Inferior parietal cortex (tissue), 1 donor: Measurements from ENCODE around the gene AOC1.
A peak's percentile ranks its signal among the peaks of the same experiment; 100 is the strongest.
"Not testable (repeated sequence)": the region's sequence is repeated elsewhere in the genome, so short reads cannot be mapped to it uniquely, and the experiment has no call there.

ENCODE experiments used
- DNase-seq: peaks from one replicate; pipeline ENCODE4 v3.0.0-alpha.2; 2016; ENCODE audit errors: extremely low spot score

AOC1 gene

DNA sequence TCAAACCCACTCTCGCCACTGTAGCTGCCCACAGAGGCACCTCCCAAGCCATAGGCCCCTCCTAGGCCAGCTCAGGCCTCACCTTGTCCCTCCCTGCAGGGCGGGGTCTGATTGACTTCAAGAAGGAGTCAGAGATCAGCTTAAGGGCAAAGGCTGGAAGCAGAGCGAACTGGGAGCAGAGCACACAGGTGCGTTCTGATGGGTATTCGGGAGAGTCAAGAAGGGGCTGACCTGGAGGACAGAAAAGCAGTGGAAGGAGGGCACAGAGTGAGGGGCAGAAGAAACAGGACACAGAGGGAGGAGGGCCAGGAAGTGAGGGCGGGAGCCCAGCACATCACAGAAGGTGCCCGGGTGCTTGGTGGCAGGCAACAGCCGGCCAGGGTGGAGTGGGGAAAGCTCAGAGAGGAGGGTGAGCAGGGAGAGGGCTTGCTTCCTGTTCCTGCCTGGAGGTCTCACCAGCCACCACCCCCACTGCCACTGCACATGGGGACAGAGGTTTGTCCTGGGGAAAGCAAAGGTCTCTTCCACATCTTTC, at the start of gene AOC1:
Gene AOC1, plus strand, starts transcription at position 147 of the 535 bp plus-strand sequence. CDS start 3,954 bp downstream, outside the sequence.
- DNase-seq, result no peak

GRCh38 chr7:150803161-150803860, 49.0 kb upstream of the AOC1 start:
- DNase-seq, result no peak

- no peak for DNase-seq
Measured at GRCh38 chr7:150804802-150805201, 47.5 kb upstream of the AOC1 start.

GRCh38 chr7:150805864-150806263, 46.5 kb upstream of the AOC1 start:
- DNase-seq, result no peak

- no peak for DNase-seq
Measured at GRCh38 chr7:150806454-150806853, 45.9 kb upstream of the AOC1 start.

DNA sequence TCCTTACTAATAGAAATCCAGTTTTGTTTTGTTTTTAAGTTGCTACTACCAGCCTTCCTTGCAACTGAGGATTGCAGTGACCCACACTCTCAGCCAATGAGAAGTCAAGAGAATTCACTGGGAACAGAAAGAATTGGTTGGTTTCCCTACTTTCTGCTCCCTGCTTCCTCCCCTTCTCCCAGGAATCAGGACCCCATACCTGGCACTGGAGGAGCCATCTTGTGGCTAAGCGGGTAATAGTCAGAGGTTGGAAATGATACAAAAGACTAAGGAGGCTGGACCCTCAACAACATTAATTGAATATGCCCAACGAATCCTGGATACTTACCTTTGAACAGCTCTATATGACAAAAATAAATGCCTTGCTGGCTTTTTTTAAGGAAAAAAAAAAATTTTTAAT, 45.5 kb upstream of the AOC1 start:
- no peak for DNase-seq

DNA sequence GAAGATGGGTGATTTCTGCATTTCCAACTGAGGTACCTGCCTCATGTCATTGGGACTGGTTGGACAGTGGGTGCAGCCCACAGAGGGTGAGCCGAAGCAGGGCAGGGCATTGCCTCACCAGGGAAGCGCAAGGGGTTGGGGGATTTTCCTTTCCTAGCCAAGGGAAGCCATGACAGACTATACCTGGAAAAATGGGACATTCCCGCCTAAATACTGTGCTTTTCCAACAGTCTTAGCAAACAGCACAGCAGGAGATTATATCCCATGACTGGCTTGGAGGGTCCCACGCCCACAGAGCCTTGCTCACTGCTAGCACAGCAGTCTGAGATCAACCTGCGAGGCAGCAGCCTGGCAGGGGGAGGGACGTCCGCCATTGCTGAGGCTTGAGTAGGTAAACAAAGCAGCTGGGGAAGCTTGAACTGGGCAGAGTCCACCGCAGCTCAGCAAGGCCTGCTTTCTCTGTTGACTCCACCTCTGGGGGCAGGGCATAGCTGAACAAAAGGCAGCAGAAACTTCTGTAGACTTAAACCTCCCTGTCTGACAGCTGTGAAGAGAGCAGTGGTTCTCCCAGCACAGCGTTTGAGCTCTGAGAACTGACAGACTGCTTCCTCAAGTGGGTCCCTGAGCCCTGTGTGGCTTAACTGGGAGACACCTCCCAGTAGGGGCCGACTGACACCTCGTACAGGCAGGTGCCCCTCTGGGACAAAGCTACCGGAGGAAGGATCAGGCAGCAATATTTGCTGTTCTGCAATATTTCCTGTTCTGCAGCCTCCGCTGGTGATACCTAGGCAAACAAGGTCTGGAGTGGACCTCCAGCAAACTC, 44.5 kb upstream of the AOC1 start:
- not testable (repeated sequence) for DNase-seq

- no peak for DNase-seq
Measured at GRCh38 chr7:150814328-150815001, 37.9 kb upstream of the AOC1 start.

DNA sequence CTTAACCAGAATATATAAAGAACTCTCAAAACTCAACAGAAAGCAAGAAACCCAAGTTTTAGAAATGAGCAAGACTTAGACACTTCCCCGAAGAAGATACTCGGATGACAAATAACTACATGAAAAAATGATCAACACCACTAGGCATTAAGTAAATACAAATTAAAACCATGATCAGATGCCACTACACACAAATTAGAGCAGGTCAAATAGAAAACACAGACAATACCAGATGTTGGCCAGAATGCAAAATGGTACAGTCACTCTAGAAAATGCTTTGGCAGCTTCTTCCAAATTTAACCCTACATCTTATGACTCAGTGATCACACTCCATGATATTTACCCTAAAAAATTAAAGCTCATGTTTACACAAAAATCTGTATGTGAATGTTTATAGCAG, 33.3 kb upstream of the AOC1 start:
- DNase-seq, result no peak

DNA sequence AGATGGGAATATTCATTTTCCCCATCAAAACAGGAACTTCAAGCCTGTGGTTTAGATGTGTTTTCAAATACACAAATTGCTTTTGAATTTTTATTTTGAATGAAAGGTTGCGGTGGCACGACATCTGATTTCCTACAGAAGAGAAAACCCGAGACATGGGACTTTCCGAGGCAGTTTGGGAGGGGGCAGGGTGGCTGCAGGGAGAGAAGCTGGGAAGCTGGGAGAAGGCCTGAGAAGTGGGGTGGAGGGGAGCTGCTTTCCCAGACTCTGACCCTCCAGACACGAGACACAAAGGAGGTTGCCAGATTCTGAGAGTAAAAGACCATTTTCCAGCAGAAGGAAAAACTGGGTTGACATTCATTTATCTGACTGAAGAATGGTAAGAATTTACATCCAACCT, 32.2 kb upstream of the AOC1 start:
- DNase-seq, result no peak

- no peak for DNase-seq
Measured at GRCh38 chr7:150820578-150821198, 31.6 kb upstream of the AOC1 start.

DNA sequence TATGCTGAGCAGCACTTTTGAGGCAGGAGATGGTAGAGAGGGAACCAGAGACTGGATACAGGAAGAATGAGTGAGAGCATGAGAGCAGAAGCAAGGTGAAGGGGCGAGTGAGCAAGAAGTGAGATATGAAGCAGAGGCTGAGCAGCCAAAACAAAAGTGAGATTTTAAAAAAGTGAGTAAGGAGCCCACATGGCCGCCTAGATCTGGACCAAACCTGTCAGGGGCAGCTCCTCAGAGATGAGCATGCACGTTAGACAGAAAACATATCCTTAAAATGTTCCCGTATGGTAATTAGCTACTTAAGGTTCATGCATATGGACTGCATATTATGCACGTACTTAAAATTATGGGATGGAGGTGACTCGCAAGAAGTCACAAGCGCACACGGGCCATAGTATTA, 29.3 kb upstream of the AOC1 start:
- DNase-seq, result no peak

DNA sequence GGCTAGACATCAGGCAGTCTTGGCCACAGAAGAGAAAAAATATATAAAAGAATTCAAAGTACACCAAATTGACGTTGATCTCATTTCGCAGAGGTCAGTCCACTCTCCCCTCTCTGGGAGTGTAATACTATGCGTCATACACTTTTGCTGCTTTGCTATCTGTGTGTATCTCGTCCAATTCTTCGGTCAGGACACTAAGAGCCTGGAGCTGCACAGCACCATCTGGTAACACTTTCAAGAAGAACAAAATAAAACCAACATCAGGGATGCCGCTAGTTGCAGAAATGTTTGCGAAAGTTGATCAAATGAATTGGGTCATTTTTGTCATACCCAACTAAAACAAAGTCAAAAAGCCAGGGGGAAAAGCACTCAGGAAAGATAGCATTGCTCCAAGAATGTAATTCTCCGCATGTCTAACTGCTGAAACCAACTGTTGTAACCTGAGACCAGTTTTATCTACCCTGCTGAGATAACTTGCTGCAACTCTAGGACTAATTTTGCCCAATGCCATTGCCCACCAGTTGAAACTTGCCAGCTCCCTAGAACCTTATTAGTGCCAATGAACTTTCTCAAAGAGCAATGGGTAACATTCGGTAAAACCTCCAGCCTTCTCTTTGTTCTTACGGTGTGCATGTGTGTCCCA, 28.7 kb upstream of the AOC1 start:
- no peak for DNase-seq

GRCh38 chr7:150824379-150825177, 27.7 kb upstream of the AOC1 start:
- DNase-seq, result no peak

DNA sequence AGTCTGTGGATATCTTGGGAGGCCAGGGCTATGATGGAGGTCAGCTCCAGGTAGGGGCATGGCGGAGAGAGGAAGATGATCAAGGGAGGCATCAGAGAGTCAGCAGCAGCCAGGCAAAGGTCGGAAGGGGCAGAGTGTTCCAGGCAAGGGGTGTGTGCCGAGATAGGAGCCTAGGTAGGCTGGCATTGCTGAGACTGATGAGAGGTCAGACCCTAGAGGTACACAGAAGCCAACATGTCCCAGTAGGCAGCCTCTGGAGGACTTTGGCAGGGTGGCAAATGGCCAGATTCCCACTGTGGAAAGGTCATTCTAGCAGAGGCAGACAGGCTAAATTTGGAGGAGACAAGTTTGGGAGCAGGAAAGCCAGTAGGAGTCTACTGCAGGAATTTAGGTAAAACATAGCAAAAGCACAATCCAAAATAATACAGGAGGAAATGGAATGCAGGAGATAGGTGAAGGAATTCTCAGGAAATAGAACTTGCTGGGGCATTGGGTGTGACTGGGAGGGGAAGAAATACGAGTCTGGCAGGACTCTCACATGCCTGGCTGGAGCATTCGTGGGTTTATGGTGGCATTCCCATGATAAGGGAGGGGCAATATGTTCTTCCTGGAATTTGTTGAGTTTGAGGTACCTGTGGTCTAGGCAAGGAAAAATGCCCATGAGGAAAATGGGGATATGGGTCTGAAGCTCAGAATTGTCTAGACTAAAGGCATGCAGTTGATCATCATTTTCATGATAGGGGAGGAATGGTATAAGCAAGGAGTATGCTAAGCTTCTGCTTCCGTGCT, 26.1 kb upstream of the AOC1 start:
- no peak for DNase-seq

DNA sequence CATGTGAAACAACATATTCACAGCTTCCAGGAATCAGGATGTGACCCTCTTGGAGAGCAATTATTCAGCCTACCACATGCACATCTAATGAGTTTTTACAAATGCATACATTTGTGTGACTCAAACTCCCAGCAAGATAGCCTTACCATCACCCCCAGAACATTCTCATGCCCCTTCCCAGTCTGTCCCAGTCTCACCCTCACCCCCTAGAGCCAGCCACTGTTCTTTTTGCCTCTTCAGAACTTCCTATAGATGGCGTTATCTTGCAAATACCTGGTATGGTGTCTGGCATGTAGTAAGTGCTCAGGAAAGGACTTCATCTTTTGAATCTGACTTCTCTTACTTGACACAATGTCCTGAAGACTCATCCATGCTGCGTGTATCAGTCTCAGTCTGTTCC, 23.9 kb upstream of the AOC1 start:
- no peak for DNase-seq

DNA sequence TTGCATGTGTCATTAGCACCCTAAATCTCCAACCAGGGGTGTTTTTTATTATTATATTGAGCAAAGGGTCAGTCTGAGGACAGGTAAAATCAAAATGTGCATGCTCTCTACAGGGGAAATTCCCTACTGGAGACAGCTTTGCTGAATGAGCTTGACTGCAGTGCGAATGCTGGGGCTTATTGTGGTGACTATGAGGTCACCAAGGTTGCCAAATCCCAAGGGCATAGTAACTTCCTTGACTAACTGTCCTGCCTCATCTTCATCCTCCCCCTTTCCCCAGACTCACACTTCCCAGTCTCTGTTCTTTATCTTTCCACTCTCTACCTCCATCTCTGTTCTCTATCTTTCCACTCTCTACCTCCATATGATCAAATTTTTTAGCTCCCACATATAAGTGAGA, 22.9 kb upstream of the AOC1 start:
- DNase-seq, result no peak

GRCh38 chr7:150830937-150831336, 21.4 kb upstream of the AOC1 start:
- DNase-seq, result no peak

DNA sequence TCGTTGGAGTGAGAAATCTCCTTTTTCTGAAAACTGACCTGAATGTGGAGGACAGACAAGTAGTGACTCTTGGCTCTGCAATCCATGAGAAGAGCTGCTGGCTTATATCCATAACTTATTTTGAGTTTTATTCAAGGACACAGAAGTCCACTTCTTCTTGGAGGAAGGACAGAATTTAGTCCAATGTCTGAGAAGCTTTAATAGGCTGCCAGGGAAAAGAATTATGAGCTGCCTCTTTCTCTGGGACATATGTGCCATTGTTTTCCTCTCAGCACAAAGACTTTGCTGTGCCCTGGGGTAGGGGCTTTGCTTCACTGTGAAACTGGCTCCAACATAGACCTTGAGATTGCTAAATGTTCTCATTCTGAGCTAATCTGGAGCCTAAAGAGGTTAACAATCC, 20.5 kb upstream of the AOC1 start:
- peak; percentile 2 for DNase-seq

- no peak for DNase-seq
Measured at GRCh38 chr7:150835019-150835418, 17.3 kb upstream of the AOC1 start.
